Adipose tissue (tissue), 3 donors: Measurements from ENCODE around the gene ZNF189. TPM values are rescaled to one million over a fixed set of nuclear protein-coding genes. Genes with fewer than 3 reads are reported as not detected.

Source experiments
- H3K27ac ChIP-seq: one replicate; pipeline ENCODE4 v1.5.1; 2013; ENCODE audit warnings: low read depth, low read length
- WGBS, 3 donors: extraction: QIAGEN DNeasy Blood & Tissue Kit; methylation state at CpG; one replicate each; pipeline ENCODE4 v1.1.7; 2013; 5-methylcytosine and 5-hydroxymethylcytosine counted together
- polyA plus RNA-seq, 3 donors: library from polyadenylated mRNA; stranded (reverse); fragments of 200-250 nt; gene quantifications; one replicate each; pipeline ENCODE4 v1.2.3, GENCODE V29; 2013
- donor health status: healthy with polysubstance abuse.
- donor health status: Bipolar disorder and iron deficiency.
- donor health status: healthy.

ZNF189 gene
- polyA plus RNA-seq, 3 donors: 7.9 to 14.2 (median 8.4) TPM

GRCh38 chr9:101438523-101438922 lies 39.9 kb downstream of the ZNF189 start:
- WGBS, 3 donors: 59 to 79% (median 68%) methylated on average over 3 of the region's 3 CpGs
- no peak overlapping the region for H3K27ac ChIP-seq

- H3K27ac ChIP-seq: no peak overlapping the region
- 53 to 65% (median 58%) methylated on average over 3 of the region's 3 CpGs for WGBS, 3 donors
Measured at GRCh38 chr9:101440714-101441230, 42.1 kb downstream of the ZNF189 start.

- H3K27ac ChIP-seq: no peak overlapping the region
- 21 to 93% (median 87%) methylated on average over 3 of the region's 3 CpGs for WGBS, 3 donors
Measured at GRCh38 chr9:101442318-101442717, 43.7 kb downstream of the ZNF189 start.

GRCh38 chr9:101442736-101443135 lies 44.1 kb downstream of the ZNF189 start:
- 65 to 83% (median 80%) methylated on average over 3 of the region's 3 CpGs for WGBS, 3 donors
- no peak overlapping the region for H3K27ac ChIP-seq

- no peak overlapping the region for H3K27ac ChIP-seq
- 47 to 77% (median 75%) methylated on average over 9 of the region's 9 CpGs for WGBS, 3 donors
Measured at GRCh38 chr9:101443364-101443771, 44.7 kb downstream of the ZNF189 start.

- WGBS, 3 donors: 18 to 46% (median 44%) methylated on average over 5 of the region's 5 CpGs
- no peak overlapping the region for H3K27ac ChIP-seq
Measured at GRCh38 chr9:101445353-101446029, 46.8 kb downstream of the ZNF189 start.

- no peak overlapping the region for H3K27ac ChIP-seq
Measured at GRCh38 chr9:101446732-101447131, 48.1 kb downstream of the ZNF189 start.

GRCh38 chr9:101448680-101449070 lies 50.0 kb downstream of the ZNF189 start:
- 52 to 65% (median 62%) methylated on average over 4 of the region's 4 CpGs for WGBS, 3 donors
- no peak overlapping the region for H3K27ac ChIP-seq

GRCh38 chr9:101449071-101449721 lies 50.5 kb downstream of the ZNF189 start:
- WGBS, 3 donors: 0 to 3% (median 2%) methylated on average over 38 to 40 of the region's 40 CpGs
- H3K27ac ChIP-seq: no peak overlapping the region

GRCh38 chr9:101450931-101451330 lies 52.3 kb downstream of the ZNF189 start:
- no peak overlapping the region for H3K27ac ChIP-seq
- 29 to 58% (median 48%) methylated on average over 4 of the region's 4 CpGs for WGBS, 3 donors

- no peak overlapping the region for H3K27ac ChIP-seq
- 89 to 92% (median 91%) methylated on average over 4 of the region's 4 CpGs for WGBS, 3 donors
Measured at GRCh38 chr9:101451498-101451897, 52.8 kb downstream of the ZNF189 start.

GRCh38 chr9:101453776-101454570 lies 55.3 kb downstream of the ZNF189 start:
- 75 to 95% (median 85%) methylated on average over 4 of the region's 4 CpGs for WGBS, 3 donors
- H3K27ac ChIP-seq: no peak overlapping the region

- H3K27ac ChIP-seq: no peak overlapping the region
- 56 to 71% (median 62%) methylated on average over 2 of the region's 2 CpGs for WGBS, 3 donors
Measured at GRCh38 chr9:101455656-101456240, 57.1 kb downstream of the ZNF189 start.

- 21 to 44% (median 33%) methylated on average over 3 of the region's 3 CpGs for WGBS, 3 donors
- H3K27ac ChIP-seq: no peak overlapping the region
Measured at GRCh38 chr9:101457003-101457402, 58.4 kb downstream of the ZNF189 start.

GRCh38 chr9:101458963-101459631 lies 60.4 kb downstream of the ZNF189 start:
- 35 to 42% (median 37%) methylated on average over 9 of the region's 9 CpGs for WGBS, 3 donors

More at GRCh38 chr9:101458963-101459631, 60.4 kb downstream of the ZNF189 start:
- H3K27ac ChIP-seq: no peak overlapping the region
